ENCODE results near the gene PDLIM1. TPM values are rescaled to one million over a fixed set of nuclear protein-coding genes. Genes with fewer than 3 reads are reported as not detected.

Gene PDLIM1
- total RNA-seq, 2 donors from 2014 or later: 109 to 140 TPM

DNA sequence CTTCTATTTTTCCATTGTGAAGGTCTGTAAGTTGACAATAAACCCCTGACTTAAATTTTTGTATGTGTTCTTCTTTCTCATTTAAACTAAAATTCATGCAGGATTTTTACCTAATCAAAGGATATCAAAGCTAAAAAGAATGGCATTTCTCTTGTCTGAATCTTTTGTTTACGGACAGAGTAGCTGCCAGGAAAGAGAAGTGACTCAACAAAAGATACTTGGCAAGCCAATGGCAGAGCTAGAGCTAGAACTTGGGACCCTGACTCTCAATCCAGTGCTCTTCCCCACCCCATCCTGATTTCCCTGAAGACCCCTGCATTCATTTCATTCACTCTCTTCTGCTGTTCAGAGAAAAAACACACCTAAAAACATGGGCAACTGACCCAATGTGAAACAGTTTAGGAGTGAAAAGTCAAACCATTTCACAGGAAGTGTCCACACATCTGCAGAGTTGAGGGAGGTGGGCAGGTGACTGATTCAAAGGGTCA is 40.2 kb upstream of the PDLIM1 start:
- ATAC-seq (ENCODE audit: insufficient number of reproducible peaks, low FRiP score, low read depth) (no peak), DNase-seq (ENCODE audit: low spot score) (no peak)
- TF ChIP-seq, protein P1, sequence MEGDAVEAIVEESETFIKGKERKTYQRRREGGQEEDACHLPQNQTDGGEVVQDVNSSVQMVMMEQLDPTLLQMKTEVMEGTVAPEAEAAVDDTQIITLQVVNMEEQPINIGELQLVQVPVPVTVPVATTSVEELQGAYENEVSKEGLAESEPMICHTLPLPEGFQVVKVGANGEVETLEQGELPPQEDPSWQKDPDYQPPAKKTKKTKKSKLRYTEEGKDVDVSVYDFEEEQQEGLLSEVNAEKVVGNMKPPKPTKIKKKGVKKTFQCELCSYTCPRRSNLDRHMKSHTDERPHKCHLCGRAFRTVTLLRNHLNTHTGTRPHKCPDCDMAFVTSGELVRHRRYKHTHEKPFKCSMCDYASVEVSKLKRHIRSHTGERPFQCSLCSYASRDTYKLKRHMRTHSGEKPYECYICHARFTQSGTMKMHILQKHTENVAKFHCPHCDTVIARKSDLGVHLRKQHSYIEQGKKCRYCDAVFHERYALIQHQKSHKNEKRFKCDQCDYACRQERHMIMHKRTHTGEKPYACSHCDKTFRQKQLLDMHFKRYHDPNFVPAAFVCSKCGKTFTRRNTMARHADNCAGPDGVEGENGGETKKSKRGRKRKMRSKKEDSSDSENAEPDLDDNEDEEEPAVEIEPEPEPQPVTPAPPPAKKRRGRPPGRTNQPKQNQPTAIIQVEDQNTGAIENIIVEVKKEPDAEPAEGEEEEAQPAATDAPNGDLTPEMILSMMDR (IDR thresholded peaks at IDR 0.05): no peak
- Histone ChIP-seq H3K9me3 (no peaks in the 10 kb centered on the region), H3K4me3 (no peak overlapping the region), H3K4me1 (ENCODE audit: control insufficient read depth in 1 of 2, low read depth in 2 of 2) (peaks cover 19 to 85% of the 10 kb centered on the region in 2 donors), H3K36me3 (peaks cover 63% of the 10 kb centered on the region), H3K27me3 (replicated peaks; ENCODE audit: insufficient read depth) (no peaks in the 10 kb centered on the region), H3K27ac (peak overlapping the region; percentile 57 to 97)

- no peak for ATAC-seq (ENCODE audit: insufficient number of reproducible peaks, low FRiP score, low read depth)
- Histone ChIP-seq H3K4me3 (no peak overlapping the region), H3K9me3 (no peaks in the 10 kb centered on the region), H3K27me3 (replicated peaks; ENCODE audit: insufficient read depth) (no peaks in the 10 kb centered on the region), H3K27ac (peak overlapping the region; percentile 7 to 97), H3K36me3 (peaks cover 70% of the 10 kb centered on the region), H3K4me1 (ENCODE audit: control insufficient read depth in 1 of 2, low read depth in 2 of 2) (peaks cover 6 to 68% of the 10 kb centered on the region in 2 donors)
- TF ChIP-seq, protein P1 (IDR thresholded peaks at IDR 0.05): no peak
- DNase-seq (ENCODE audit: low spot score): no peak
These were observed 38.5 kb upstream of the PDLIM1 start for GRCh38 chr10:95329296-95329695.

DNA sequence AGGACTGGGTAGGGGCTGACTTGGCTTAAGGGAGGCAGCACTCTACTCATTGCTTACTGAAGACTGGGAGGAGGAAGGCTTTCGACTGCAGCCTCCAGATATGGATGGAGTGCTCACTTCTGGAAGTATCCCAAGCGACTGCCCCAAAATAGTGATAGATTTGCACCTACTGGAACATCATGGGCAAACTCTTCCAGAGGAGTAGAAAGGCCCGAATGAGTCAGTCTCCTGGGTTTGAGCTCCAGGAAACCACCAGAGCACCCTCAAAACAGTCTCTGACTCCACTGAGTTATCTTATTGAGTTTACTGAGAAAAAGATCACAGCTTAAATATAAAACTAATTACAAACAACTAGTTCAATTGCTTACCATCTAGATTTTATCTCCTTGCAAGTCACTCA is 37.2 kb upstream of the PDLIM1 start:
- peak overlapping the region; percentile 27 to 97 for H3K27ac ChIP-seq
- no peaks in the 10 kb centered on the region for H3K9me3 ChIP-seq
- H3K4me3 ChIP-seq: no peak overlapping the region

DNA sequence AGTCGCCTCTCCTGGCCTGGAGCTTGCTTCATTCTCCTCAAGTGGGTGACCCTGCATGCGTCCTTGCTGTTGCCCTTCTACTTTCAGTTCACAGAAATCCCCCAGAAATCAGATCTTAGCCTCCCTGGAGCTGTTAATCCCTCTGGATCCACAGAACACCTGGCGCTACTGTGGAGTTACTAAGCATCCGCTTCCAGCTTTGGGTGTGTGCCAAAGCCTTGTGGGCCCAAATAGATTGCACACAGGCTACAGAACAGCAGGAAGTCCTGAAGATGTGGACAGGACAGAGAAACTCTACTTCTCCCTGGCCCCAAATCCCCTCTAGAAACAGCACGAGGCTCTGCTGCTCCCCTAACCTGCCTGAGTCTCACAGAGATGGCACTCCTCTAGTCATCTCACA is 36.6 kb upstream of the PDLIM1 start:
- peak overlapping the region; percentile 27 to 97 for H3K27ac ChIP-seq
- TF ChIP-seq, protein P1 (IDR thresholded peaks at IDR 0.05): no peak
- DNase-seq (ENCODE audit: low spot score) (no peak), ATAC-seq (ENCODE audit: insufficient number of reproducible peaks, low FRiP score, low read depth) (no peak)
- H3K4me1 ChIP-seq (ENCODE audit: control insufficient read depth in 1 of 2, low read depth in 2 of 2): peaks cover 0 to 48% of the 10 kb centered on the region in 2 donors
- H3K9me3 ChIP-seq: no peaks in the 10 kb centered on the region
- peaks cover 67% of the 10 kb centered on the region for H3K36me3 ChIP-seq
- H3K4me3 ChIP-seq: no peak overlapping the region
- no peaks in the 10 kb centered on the region for H3K27me3 ChIP-seq (replicated peaks; ENCODE audit: insufficient read depth)

More for the DNA sequence above, 37.2 kb upstream of the PDLIM1 start:
- Histone ChIP-seq H3K36me3 (peaks cover 67% of the 10 kb centered on the region), H3K4me1 (ENCODE audit: control insufficient read depth in 1 of 2, low read depth in 2 of 2) (peaks cover 0 to 55% of the 10 kb centered on the region in 2 donors), H3K27me3 (replicated peaks; ENCODE audit: insufficient read depth) (no peaks in the 10 kb centered on the region)
- no peak for DNase-seq (ENCODE audit: low spot score)
- ATAC-seq (ENCODE audit: insufficient number of reproducible peaks, low FRiP score, low read depth): no peak
- TF ChIP-seq, protein P1 (IDR thresholded peaks at IDR 0.05): no peak

DNA sequence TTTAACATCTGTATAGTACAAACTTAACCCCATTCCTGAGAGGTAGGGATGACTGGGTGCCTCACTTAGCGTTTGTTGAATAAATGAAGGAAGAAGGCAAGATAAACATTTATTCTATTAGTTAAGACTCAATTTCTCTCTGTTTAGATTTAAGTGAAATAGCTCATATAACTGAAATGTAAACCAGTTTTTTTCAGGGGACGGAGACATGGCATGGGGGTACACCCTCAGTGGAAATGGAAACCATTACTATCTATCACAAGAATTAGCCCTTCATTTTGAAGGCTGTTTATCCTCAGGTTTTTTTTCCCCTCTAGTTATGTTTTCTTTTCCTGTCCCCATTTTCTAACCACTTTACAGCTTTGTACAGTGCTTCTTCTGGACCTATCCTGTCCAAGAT is 35.6 kb upstream of the PDLIM1 start:
- no peak for DNase-seq (ENCODE audit: low spot score)
- H3K27ac ChIP-seq: no peak overlapping the region
- H3K4me1 ChIP-seq (ENCODE audit: control insufficient read depth in 1 of 2, low read depth in 2 of 2): peaks cover 0 to 39% of the 10 kb centered on the region in 2 donors
- no peaks in the 10 kb centered on the region for H3K27me3 ChIP-seq (replicated peaks; ENCODE audit: insufficient read depth)
- no peaks in the 10 kb centered on the region for H3K9me3 ChIP-seq
- H3K4me3 ChIP-seq: no peak overlapping the region
- TF ChIP-seq, protein P1 (IDR thresholded peaks at IDR 0.05): no peak
- no peak for ATAC-seq (ENCODE audit: insufficient number of reproducible peaks, low FRiP score, low read depth)
- H3K36me3 ChIP-seq: peaks cover 67% of the 10 kb centered on the region

Data from thoracic aorta (tissue), 2 donors.